K562 (cell line): ENCODE measurements around the gene RUNX1. TPM values are rescaled to one million over a fixed set of nuclear protein-coding genes. Genes with fewer than 3 reads are reported as not detected.

Source experiments
- ATAC-seq: fragments of 200-7000 bp; cut with Tn5 transposase; 3 replicates; pipeline ENCODE4 v1.9.1; 2020; ENCODE audit warnings: moderate library complexity
- BruUV-seq: library from RNA; stranded (reverse); fragments of 400-500 nt; replicated peaks from 2 replicates; lab custom pipeline; 2021; lab: Mats Ljungman, UMichigan
- CTCF ChIA-PET: fragments of 300-600 bp; formaldehyde crosslinking; extraction: SDS; loops from one replicate; lab custom pipeline; 2021; ENCODE audit warnings: low intra/inter-chr PET ratio; lab: Yijun Ruan, JAX
- POLR2A ChIA-PET: fragments of 300-600, 350-650 bp; sonication (Branson Sonifier 250); formaldehyde crosslinking; extraction: SDS; loops from one replicate; lab custom pipeline; 2021; ENCODE audit warnings: antibody characterized with exemption, inconsistent platforms; lab: Yijun Ruan, JAX
- DNase-seq, 4 experiments: peaks; one replicate each; pipeline versions ENCODE4 v3.0.0 to v3.0.0-alpha.2; 2011 to 2018; ENCODE audit warnings: low spot score in 3 of 4, mixed read lengths in 3 of 4; ENCODE audit errors: extremely low read depth in 1 of 4
- FAIRE-seq: peaks from 2 replicates; lab custom pipeline; 2011; peaks lifted over from hg19 to GRCh38; lab: Jason Lieb, UNC
- H2AFZ ChIP-seq: 2 replicates; pipeline ENCODE4 v1.6.0; 2011; ENCODE audit warnings: low read depth, low read length, control low read depth, inconsistent platforms
- H3K27ac ChIP-seq: fragments of 200-600 bp; 3 replicates; pipeline ENCODE4 v1.8.0; 2011; ENCODE audit warnings: low read depth, mild to moderate bottlenecking, control low read depth, inconsistent platforms, low read length, moderate library complexity, mixed read lengths; ENCODE audit errors: extremely low read depth
- H3K27me3 ChIP-seq, 2 experiments: fragments of 300-600 bp in 1 of 2; 2 replicates in 1 of 2; 3 replicates in 1 of 2; pipeline versions ENCODE4 v1.6.0 to v1.8.0; 2011; ENCODE audit warnings: inconsistent platforms in 2 of 2, low read length in 2 of 2, mild to moderate bottlenecking in 1 of 2, mixed read lengths in 1 of 2, moderate library complexity in 1 of 2; ENCODE audit not compliant: control insufficient read depth in 2 of 2, insufficient read depth in 2 of 2
- H3K36me3 ChIP-seq: fragments of 300-600 bp; 3 replicates; pipeline ENCODE4 v1.8.0; 2011; ENCODE audit warnings: mild to moderate bottlenecking, low read length, inconsistent platforms; ENCODE audit not compliant: control insufficient read depth, insufficient read depth
- H3K4me1 ChIP-seq, 2 experiments: fragments of 200-600 bp in 1 of 2; replicated peaks in 1 of 2; 2 replicates in 1 of 2; 3 replicates in 1 of 2; pipeline versions ENCODE4 v1.5.1 to v1.8.0; 2011; ENCODE audit warnings: inconsistent platforms in 2 of 2, low read length in 2 of 2, mild to moderate bottlenecking in 1 of 2, mixed read lengths in 1 of 2, moderate library complexity in 1 of 2; ENCODE audit not compliant: control insufficient read depth in 2 of 2, insufficient read depth in 2 of 2
- H3K4me2 ChIP-seq: 2 replicates; pipeline ENCODE4 v1.6.1; 2011; ENCODE audit warnings: low read length, control low read depth, inconsistent platforms, mixed read lengths; ENCODE audit not compliant: insufficient read depth
- H3K4me3 ChIP-seq: fragments of 200-600 bp; sonication (generic), shearing (Covaris generic); 2 replicates; pipeline ENCODE4 v1.5.1; 2016; ENCODE audit warnings: control low read depth, inconsistent platforms
- H3K79me2 ChIP-seq: fragments of 200-600 bp; 3 replicates; pipeline ENCODE4 v1.8.0; 2011; ENCODE audit warnings: low read length, inconsistent platforms; ENCODE audit not compliant: control insufficient read depth, insufficient read depth
- H3K9ac ChIP-seq, 2 experiments: 2 replicates each; pipeline versions ENCODE4 v1.6.0 to v1.6.1; 2011; ENCODE audit warnings: low read depth in 2 of 2, low read length in 2 of 2, control low read depth in 1 of 2, inconsistent platforms in 1 of 2, mild to moderate bottlenecking in 1 of 2, mixed read lengths in 1 of 2; ENCODE audit not compliant: insufficient read depth in 1 of 2
- H3K9me1 ChIP-seq: one replicate; pipeline ENCODE4 v1.6.0; 2011; ENCODE audit warnings: inconsistent platforms, mild to moderate bottlenecking, low read length, moderate library complexity; ENCODE audit not compliant: control insufficient read depth, insufficient read depth
- H3K9me3 ChIP-seq: replicated peaks from 2 replicates; pipeline ENCODE4 v1.5.1; 2011; ENCODE audit warnings: low read depth, low read length, inconsistent platforms; ENCODE audit not compliant: control insufficient read depth, insufficient read depth
- H4K20me1 ChIP-seq: replicated peaks from 2 replicates; pipeline ENCODE4 v1.6.1; 2011; ENCODE audit warnings: low read length, inconsistent platforms, mixed read lengths; ENCODE audit not compliant: control insufficient read depth, insufficient read depth
- CCNT2 ChIP-seq: IDR thresholded peaks from 2 replicates; pipeline ENCODE4 v1.6.1; 2011; ENCODE audit warnings: borderline replicate concordance, low read depth, mild to moderate bottlenecking, moderate library complexity, mixed read lengths, low read length; ENCODE audit not compliant: insufficient read length; ENCODE audit errors: extremely low read depth
- ELF1 ChIP-seq: fragments of 200-800 bp; sonication (Bioruptor generic); IDR thresholded peaks from 2 replicates; pipeline ENCODE4 v1.6.1; 2016; ENCODE audit warnings: missing genetic modification characterization, missing compliant biosample characterization
- ILF3 ChIP-seq: fragments of 450-650 bp; IDR thresholded peaks from 2 replicates; pipeline ENCODE4 v1.6.1; 2018; ENCODE audit warnings: antibody characterized with exemption, mild to moderate bottlenecking, moderate library complexity, borderline replicate concordance
- KHSRP ChIP-seq: fragments of 450-650 bp; IDR thresholded peaks from 2 replicates; pipeline ENCODE4 v1.6.1; 2017
- MAFG ChIP-seq: fragments of 450-650 bp; conservative IDR thresholded peaks from 2 replicates; pipeline ENCODE4 v1.6.1; 2016; ENCODE audit warnings: missing genetic modification characterization, missing compliant biosample characterization
- NCOR1 ChIP-seq: fragments of 450-650 bp; IDR thresholded peaks from 2 replicates; pipeline ENCODE4 v1.6.1; 2016; ENCODE audit warnings: mild to moderate bottlenecking, moderate library complexity
- NFYB ChIP-seq: IDR thresholded peaks from 2 replicates; pipeline ENCODE4 v1.6.1; 2011; ENCODE audit warnings: mild to moderate bottlenecking, moderate library complexity; ENCODE audit not compliant: insufficient read length; ENCODE audit errors: extremely low read depth
- PTRF ChIP-seq: fragments of 450-650 bp; IDR thresholded peaks from 2 replicates; pipeline ENCODE4 v1.6.1; 2016; ENCODE audit warnings: mild to moderate bottlenecking, missing genetic modification characterization, missing compliant biosample characterization
- RBM25 ChIP-seq: fragments of 200-400 bp; formaldehyde crosslinking; IDR thresholded peaks from 2 replicates; pipeline ENCODE4 v1.6.1; 2018; ENCODE audit warnings: low read length, low read depth, moderate library complexity; ENCODE audit not compliant: severe bottlenecking
- SMARCA4 ChIP-seq: fragments of 450-650 bp; IDR thresholded peaks from 2 replicates; pipeline ENCODE4 v1.6.1; 2016
- TAF7 ChIP-seq: fragments of 450-650 bp; IDR thresholded peaks from 2 replicates; pipeline ENCODE4 v1.6.1; 2016; ENCODE audit warnings: missing genetic modification characterization, missing compliant biosample characterization
- TRIM24 ChIP-seq, 2 experiments: fragments of 450-650 bp; IDR thresholded peaks; 2 replicates each; pipeline ENCODE4 v1.6.1; 2016
- ZNF3 ChIP-seq: fragments of 250-450 bp; sonication (Bioruptor Pico); IDR thresholded peaks from 2 replicates; pipeline ENCODE4 v1.5.0; 2021; ENCODE audit warnings: mild to moderate bottlenecking, moderate library complexity
- ZNF609 ChIP-seq: sonication (generic); formaldehyde crosslinking; IDR thresholded peaks from 2 replicates; pipeline ENCODE4 v1.8.1; 2023; ENCODE audit warnings: missing genetic modification reagents, mild to moderate bottlenecking, borderline replicate concordance
- ZZZ3 ChIP-seq: fragments of 450-650 bp; IDR thresholded peaks from 2 replicates; pipeline ENCODE4 v1.6.1; 2016; ENCODE audit warnings: antibody characterized with exemption, mild to moderate bottlenecking, moderate library complexity
- WGBS: fragments of 100-300 bp; shearing (Covaris generic); methylation state at CpG from one replicate; pipeline ENCODE4 v1.1.6; 2016; ENCODE audit warnings: low coverage, mixed read lengths; ENCODE audit not compliant: insufficient coverage; ENCODE audit errors: missing lambda C conversion rate; 5-methylcytosine and 5-hydroxymethylcytosine counted together
- in situ Hi-C: fragments of 300-500 bp; cut with MboI; formaldehyde crosslinking; loops from 4 replicates; pipeline ENCODE4 v1.15.0; 2018; ENCODE audit warnings: inconsistent platforms, mixed read lengths
- intact Hi-C: fragments of 100-400 bp; cut with micrococcal nuclease; formaldehyde crosslinking; loops from 2 replicates; pipeline ENCODE4 v1.14.2; 2022
- polyA plus RNA-seq, 8 experiments: library from polyadenylated mRNA; depleted of rRNA in 4 of 8; stranded (reverse) in 5 of 8; unstranded in 3 of 8; fragments of >200 nt; fragmentation: Nextera tagmentation in 2 of 8; fragmentation: Illumina TruSeq in 1 of 8; extraction: Ambion mirVana in 2 of 8; extraction: Trizol in 1 of 8; gene quantifications; 2 replicates each; pipeline versions ENCODE4 v1.2.1 to v1.2.3, GENCODE V29; 2011 to 2014; ENCODE audit warnings: inconsistent platforms in 1 of 8, missing spikeins in 1 of 8
- total RNA-seq, 7 experiments: library from RNA; depleted of rRNA in 6 of 7; stranded (reverse); fragments of >200 nt in 6 of 7; fragmentation: Illumina TruSeq in 2 of 7; extraction: Trizol in 2 of 7; gene quantifications; 2 replicates each; pipeline versions ENCODE4 v1.2.1 to v1.2.3, GENCODE V29; 2011 to 2021; ENCODE audit warnings: low replicate concordance in 1 of 7
- TF ChIP-seq, protein P1 (sequence below): IDR thresholded peaks from 2 replicates; pipeline ENCODE4 v1.6.1; 2011; ENCODE audit warnings: borderline replicate concordance, low read depth, mild to moderate bottlenecking, moderate library complexity, low read length; ENCODE audit not compliant: insufficient read depth, poor library complexity, severe bottlenecking
- TF ChIP-seq, protein P2 (sequence below): fragments of 250-450 bp; sonication (Bioruptor Pico); IDR thresholded peaks from 2 replicates; pipeline ENCODE4 v1.8.0; 2022; ENCODE audit warnings: moderate library complexity, mild to moderate bottlenecking, inconsistent platforms

Gene RUNX1
- total and polyA plus RNA-seq, 9 of the 15 experiments (the other 6 are each of a cell fraction or from before 2014, with no cell fraction given) = 2.2 to 68.6 (median 17.8) TPM

DNA sequence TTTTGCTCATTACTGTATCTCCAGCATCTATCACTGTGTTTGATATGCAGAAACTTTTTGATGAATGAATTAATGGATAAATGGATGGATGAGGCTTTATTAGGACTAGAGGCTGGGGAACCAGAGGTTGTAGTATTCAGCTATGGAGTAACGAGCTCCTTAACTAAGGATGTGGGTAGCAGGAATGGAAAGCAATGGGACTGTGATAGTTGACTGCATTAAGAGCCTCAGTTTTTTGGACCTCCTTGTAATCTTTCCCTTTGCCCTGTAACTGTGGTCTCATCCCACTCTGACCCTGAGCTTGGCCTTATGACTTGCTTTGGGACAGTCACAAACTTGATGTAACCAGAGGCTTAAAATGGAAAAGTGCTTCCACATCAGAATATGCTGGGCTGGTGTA lies 9.0 kb upstream of the RUNX1 start:
- Histone ChIP-seq H3K4me3 (no peak overlapping the region), H3K27me3 (no peaks in the 10 kb centered on the region), H3K36me3 (no peaks in the 10 kb centered on the region), H3K9me3 (no peaks in the 10 kb centered on the region), H3K4me2 (no peak overlapping the region), H3K9ac (no peak overlapping the region), H3K27ac (no peak overlapping the region), H3K4me1 (peaks cover 5 to 15% of the 10 kb centered on the region in 2 experiments; a peak in 4 of 5 replicates), H4K20me1 (no peaks in the 10 kb centered on the region), H3K9me1 (no peaks in the 10 kb centered on the region), H2AFZ (peak overlapping the region; percentile 7; the same call in 1 of the 2 replicates), H3K79me2 (no peaks in the 10 kb centered on the region)
- no TSS peak for BruUV-seq
- no peak for ATAC-seq
- 35% methylated on average over 1 of the region's 1 CpG for WGBS
- FAIRE-seq = no peak
- in situ Hi-C loops = no loop called here
- intact Hi-C loops = loop anchor here (10.0 kb wide), 1 partner anchor 447 kb away; no protein-coding TSS in a partner anchor
- CTCF ChIA-PET = no interaction called here
- POLR2A ChIA-PET = interaction anchor here (0.5 to 0.9 kb wide), 3 partner anchors 15 to 1971 kb away, joined by 3 to 4 read pairs (median 3); no protein-coding TSS in a partner anchor
- no peak for DNase-seq
- TF ChIP-seq TAF7 (tag) = no peak
- no peak for TF ChIP-seq SMARCA4
- peak; percentile 20 for TF ChIP-seq RBM25
- no peak for TF ChIP-seq NFYB
- TF ChIP-seq ILF3 = no peak
- no peak for TF ChIP-seq CCNT2
- TF ChIP-seq ZNF3 (CRISPR knock-in tag) = peak; percentile 92
- no peak for TF ChIP-seq ZZZ3
- TF ChIP-seq KHSRP = no peak
- no peak for TF ChIP-seq PTRF (tag)
- TF ChIP-seq ZNF609 (CRISPR knock-in tag) = no peak
- no peak for TF ChIP-seq NCOR1
- TF ChIP-seq, protein P1, sequence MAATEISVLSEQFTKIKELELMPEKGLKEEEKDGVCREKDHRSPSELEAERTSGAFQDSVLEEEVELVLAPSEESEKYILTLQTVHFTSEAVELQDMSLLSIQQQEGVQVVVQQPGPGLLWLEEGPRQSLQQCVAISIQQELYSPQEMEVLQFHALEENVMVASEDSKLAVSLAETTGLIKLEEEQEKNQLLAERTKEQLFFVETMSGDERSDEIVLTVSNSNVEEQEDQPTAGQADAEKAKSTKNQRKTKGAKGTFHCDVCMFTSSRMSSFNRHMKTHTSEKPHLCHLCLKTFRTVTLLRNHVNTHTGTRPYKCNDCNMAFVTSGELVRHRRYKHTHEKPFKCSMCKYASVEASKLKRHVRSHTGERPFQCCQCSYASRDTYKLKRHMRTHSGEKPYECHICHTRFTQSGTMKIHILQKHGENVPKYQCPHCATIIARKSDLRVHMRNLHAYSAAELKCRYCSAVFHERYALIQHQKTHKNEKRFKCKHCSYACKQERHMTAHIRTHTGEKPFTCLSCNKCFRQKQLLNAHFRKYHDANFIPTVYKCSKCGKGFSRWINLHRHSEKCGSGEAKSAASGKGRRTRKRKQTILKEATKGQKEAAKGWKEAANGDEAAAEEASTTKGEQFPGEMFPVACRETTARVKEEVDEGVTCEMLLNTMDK = no peak
- TF ChIP-seq TRIM24 (IDR thresholded peaks at IDR 0.05) = no peak
- TF ChIP-seq, protein P2, sequence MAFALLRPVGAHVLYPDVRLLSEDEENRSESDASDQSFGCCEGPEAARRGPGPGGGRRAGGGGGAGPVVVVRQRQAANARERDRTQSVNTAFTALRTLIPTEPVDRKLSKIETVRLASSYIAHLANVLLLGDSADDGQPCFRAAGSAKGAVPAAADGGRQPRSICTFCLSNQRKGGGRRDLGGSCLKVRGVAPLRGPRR (CRISPR knock-in tag) = no peak
- no peak for TF ChIP-seq MAFG (tag)
- TF ChIP-seq ELF1 (tag) = 0 out of 2 replicates have a peak, but pooled peaks have one; percentile 12
